ENCODE data around the gene ARAP2. TPM values are rescaled to one million over a fixed set of nuclear protein-coding genes. Genes with fewer than 3 reads are reported as not detected.
A peak's percentile ranks its signal among the peaks of the same experiment; 100 is the strongest.

ARAP2 gene
- total and polyA plus RNA-seq, 10 donors: 6.8 to 161 (median 69.6) TPM

- TF ChIP-seq CTCF (IDR thresholded peaks at IDR 0.05 in 8 of 11, conservative IDR thresholded peaks at IDR 0.05 in 3 of 11) (no peak), POLR2AphosphoS5 (IDR thresholded peaks at IDR 0.05) (no peak), POLR2A (IDR thresholded peaks at IDR 0.05) (no peak)
- no peak for DNase-seq
- H3K27ac ChIP-seq: no peak overlapping the region
- no peaks in the 10 kb centered on the region for H3K9me3 ChIP-seq
- intact Hi-C loops (cut with DNase I; ENCODE audit: low total_unique reads): no loop called here
- H3K4me3 ChIP-seq: no peak overlapping the region
- no peaks in the 10 kb centered on the region for H3K27me3 ChIP-seq (replicated peaks in 1 of 7)
- peaks cover 0 to 12% (median 0%) of the 10 kb centered on the region in 6 donors for H3K4me1 ChIP-seq
- peaks cover 0 to 58% (median 2%) of the 10 kb centered on the region in 6 donors for H3K36me3 ChIP-seq
Observed at GRCh38 chr4:36138220-36138619, 106.1 kb downstream of the ARAP2 start.

GRCh38 chr4:36137336-36137735 lies 107.0 kb downstream of the ARAP2 start:
- Histone ChIP-seq H3K4me1 (peaks cover 0 to 7% (median 0%) of the 10 kb centered on the region in 6 donors), H3K9me3 (no peaks in the 10 kb centered on the region), H3K27ac (no peak overlapping the region), H3K4me3 (no peak overlapping the region), H3K36me3 (peaks cover 0 to 67% (median 6%) of the 10 kb centered on the region in 6 donors), H3K27me3 (replicated peaks in 1 of 7) (no peaks in the 10 kb centered on the region)
- 85 to 90% (median 87%) methylated on average over 4 of the region's 4 CpGs for WGBS, 5 donors
- DNase-seq: no peak
- intact Hi-C loops (cut with DNase I; ENCODE audit: low total_unique reads): no loop called here
- TF ChIP-seq POLR2AphosphoS5 (IDR thresholded peaks at IDR 0.05): no peak
- no peak for TF ChIP-seq CTCF (IDR thresholded peaks at IDR 0.05 in 8 of 11, conservative IDR thresholded peaks at IDR 0.05 in 3 of 11)
- TF ChIP-seq POLR2A (IDR thresholded peaks at IDR 0.05): no peak

GRCh38 chr4:36133658-36134057 lies 110.7 kb downstream of the ARAP2 start:
- intact Hi-C loops (cut with DNase I; ENCODE audit: low total_unique reads): no loop called here
- Histone ChIP-seq H3K4me1 (peaks cover 0 to 16% (median 0%) of the 10 kb centered on the region in 6 donors), H3K36me3 (peaks cover 0 to 79% (median 10%) of the 10 kb centered on the region in 6 donors), H3K4me3 (no peak overlapping the region), H3K9me3 (no peaks in the 10 kb centered on the region), H3K27ac (peak overlapping the region in 1 of 8 donors; percentile 17), H3K27me3 (replicated peaks in 1 of 7) (no peaks in the 10 kb centered on the region)
- TF ChIP-seq POLR2AphosphoS5 (IDR thresholded peaks at IDR 0.05) (no peak), CTCF (IDR thresholded peaks at IDR 0.05 in 8 of 11, conservative IDR thresholded peaks at IDR 0.05 in 3 of 11) (no peak), POLR2A (IDR thresholded peaks at IDR 0.05) (no peak)
- DNase-seq: no peak
- WGBS, 5 donors: 88 to 98% (median 92%) methylated on average over 3 of the region's 3 CpGs

GRCh38 chr4:36133086-36133485 lies 111.2 kb downstream of the ARAP2 start:
- 89 to 96% (median 89%) methylated on average over 2 of the region's 2 CpGs for WGBS, 5 donors
- no peak for DNase-seq
- H3K27ac ChIP-seq: peak overlapping the region in 1 of 8 donors; percentile 17
- peaks cover 0 to 18% (median 0%) of the 10 kb centered on the region in 6 donors for H3K4me1 ChIP-seq
- no peak for TF ChIP-seq POLR2A (IDR thresholded peaks at IDR 0.05)
- no peak for TF ChIP-seq CTCF (IDR thresholded peaks at IDR 0.05 in 8 of 11, conservative IDR thresholded peaks at IDR 0.05 in 3 of 11)
- no peak for TF ChIP-seq POLR2AphosphoS5 (IDR thresholded peaks at IDR 0.05)
- H3K27me3 ChIP-seq (replicated peaks in 1 of 7): no peaks in the 10 kb centered on the region
- H3K36me3 ChIP-seq: peaks cover 0 to 79% (median 11%) of the 10 kb centered on the region in 6 donors
- intact Hi-C loops (cut with DNase I; ENCODE audit: low total_unique reads): no loop called here
- no peaks in the 10 kb centered on the region for H3K9me3 ChIP-seq
- no peak overlapping the region for H3K4me3 ChIP-seq

Data from spleen (tissue), 11 donors.